Measurements from ENCODE around the gene C6orf52.

The C6orf52 gene

GRCh38 chr6:10658910-10659698 is 35.3 kb downstream of the C6orf52 start:
- in situ Hi-C loops (cut with MboI; ENCODE audit: low sequenced_read_pairs), result no loop called here

GRCh38 chr6:10655508-10656055 is 38.8 kb downstream of the C6orf52 start:
- in situ Hi-C loops (cut with MboI; ENCODE audit: low sequenced_read_pairs), result no loop called here

GRCh38 chr6:10644225-10644624 is 50.2 kb downstream of the C6orf52 start:
- in situ Hi-C loops (cut with MboI; ENCODE audit: low sequenced_read_pairs), result no loop called here

- in situ Hi-C loops (cut with MboI; ENCODE audit: low sequenced_read_pairs), result no loop called here
Observed at GRCh38 chr6:10643201-10643651, 51.2 kb downstream of the C6orf52 start.

- in situ Hi-C loops (cut with MboI; ENCODE audit: low sequenced_read_pairs), result no loop called here
Observed at GRCh38 chr6:10641528-10641927, 52.9 kb downstream of the C6orf52 start.

GRCh38 chr6:10640412-10640811 is 54.0 kb downstream of the C6orf52 start:
- in situ Hi-C loops (cut with MboI; ENCODE audit: low sequenced_read_pairs), result no loop called here

GRCh38 chr6:10633216-10633615 is 61.2 kb downstream of the C6orf52 start:
- in situ Hi-C loops (cut with MboI; ENCODE audit: low sequenced_read_pairs), result no loop called here

- in situ Hi-C loops (cut with MboI; ENCODE audit: low sequenced_read_pairs), result no loop called here
Observed at GRCh38 chr6:10630178-10630577, 64.2 kb downstream of the C6orf52 start.

- in situ Hi-C loops (cut with MboI; ENCODE audit: low sequenced_read_pairs), result no loop called here
Observed at GRCh38 chr6:10627800-10628199, 66.6 kb downstream of the C6orf52 start.

GRCh38 chr6:10626154-10626741 is 68.2 kb downstream of the C6orf52 start:
- in situ Hi-C loops (cut with MboI; ENCODE audit: low sequenced_read_pairs), result no loop called here

GRCh38 chr6:10624836-10625235 is 69.6 kb downstream of the C6orf52 start:
- in situ Hi-C loops (cut with MboI; ENCODE audit: low sequenced_read_pairs), result no loop called here

GRCh38 chr6:10621847-10622246 is 72.6 kb downstream of the C6orf52 start:
- in situ Hi-C loops (cut with MboI; ENCODE audit: low sequenced_read_pairs), result no loop called here
